NCI-H69 (cell line): ENCODE results near the gene STAB1.
A peak's percentile ranks its signal among the peaks of the same experiment; 100 is the strongest.
"Not testable (repeated sequence)": the region's sequence is repeated elsewhere in the genome, so short reads cannot be mapped to it uniquely, and the experiment has no call there.

Experiments used
- DNase-seq: peaks from one replicate; lab custom pipeline; 2025; lab: John Stamatoyannopoulos, UW

Gene STAB1

DNA sequence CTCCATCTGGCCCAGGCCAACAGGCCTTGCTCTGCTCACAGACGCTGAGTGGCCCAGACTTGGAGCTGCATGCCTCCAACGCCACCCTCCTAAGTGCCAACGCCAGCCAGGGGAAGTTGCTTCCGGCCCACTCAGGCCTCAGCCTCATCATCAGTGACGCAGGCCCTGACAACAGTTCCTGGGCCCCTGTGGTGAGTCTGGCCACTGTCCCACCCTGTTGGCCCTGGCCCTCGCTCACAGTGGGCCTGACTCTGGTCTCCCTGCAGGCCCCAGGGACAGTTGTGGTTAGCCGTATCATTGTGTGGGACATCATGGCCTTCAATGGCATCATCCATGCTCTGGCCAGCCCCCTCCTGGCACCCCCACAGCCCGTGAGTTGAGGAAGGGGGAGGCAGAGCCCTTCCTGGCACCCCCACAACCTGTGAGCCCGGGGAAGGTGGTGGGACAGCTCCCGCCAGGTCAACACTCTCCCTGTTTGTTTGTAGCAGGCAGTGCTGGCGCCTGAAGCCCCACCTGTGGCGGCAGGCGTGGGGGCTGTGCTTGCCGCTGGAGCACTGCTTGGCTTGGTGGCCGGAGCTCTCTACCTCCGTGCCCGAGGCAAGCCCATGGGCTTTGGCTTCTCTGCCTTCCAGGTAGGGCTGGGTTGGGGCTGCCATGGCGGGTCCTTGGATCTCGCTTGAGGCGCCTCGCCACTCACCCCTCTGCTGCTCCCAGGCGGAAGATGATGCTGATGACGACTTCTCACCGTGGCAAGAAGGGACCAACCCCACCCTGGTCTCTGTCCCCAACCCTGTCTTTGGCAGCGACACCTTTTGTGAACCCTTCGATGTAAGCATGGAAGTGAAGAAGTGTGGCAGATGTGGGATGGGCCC, 28.5 kb downstream of the STAB1 start:
- DNase-seq = no peak

GRCh38 chr3:52524258-52524751, 29.2 kb downstream of the STAB1 start:
- DNase-seq = no peak

GRCh38 chr3:52524752-52525679, 29.9 kb downstream of the STAB1 start:
- peak; percentile 5 for DNase-seq

DNA sequence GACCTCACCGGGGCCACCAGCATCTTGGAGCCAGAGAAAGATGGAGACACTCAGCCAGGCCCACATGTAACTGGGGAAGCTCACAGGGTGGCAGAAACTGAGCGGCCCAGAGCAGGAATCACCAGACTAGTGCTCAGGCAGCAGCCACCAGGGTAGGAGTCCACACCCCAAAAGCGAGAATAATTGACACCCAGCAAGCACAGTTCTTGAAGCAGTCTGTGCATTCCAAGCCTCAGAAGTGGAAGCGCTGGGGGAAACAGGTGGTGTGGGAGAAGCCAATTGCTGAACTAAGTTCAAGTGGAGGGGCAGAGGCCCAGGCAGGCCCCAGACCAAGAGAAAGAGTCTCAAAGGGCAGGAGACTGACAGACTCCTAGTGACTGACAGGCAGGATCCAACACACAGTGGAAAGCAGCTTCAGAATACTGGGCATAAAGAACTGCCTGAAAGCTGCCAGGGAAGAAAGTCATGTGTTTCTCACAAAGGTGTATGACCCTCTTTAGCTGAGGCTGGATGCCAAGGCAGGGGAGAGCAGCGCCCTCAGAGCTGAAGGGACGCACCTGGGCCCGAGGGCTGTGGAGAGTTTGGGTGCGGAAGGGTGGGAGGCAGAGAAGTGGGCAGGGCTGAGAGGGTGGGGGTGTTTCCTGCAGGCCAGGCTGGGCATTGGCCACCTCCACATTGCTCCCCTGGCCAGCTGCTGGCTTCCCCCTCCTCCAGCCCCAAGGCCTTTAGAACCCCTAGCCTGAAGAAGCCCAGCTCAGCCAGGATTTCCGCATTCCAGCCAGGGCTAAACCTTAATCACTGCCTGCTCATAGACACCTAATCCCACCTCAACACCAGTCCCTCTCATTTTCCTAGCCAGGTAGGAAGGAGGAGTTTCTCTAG, 30.8 kb downstream of the STAB1 start:
- DNase-seq = no peak

GRCh38 chr3:52526671-52527038, 31.5 kb downstream of the STAB1 start:
- not testable (repeated sequence) for DNase-seq

GRCh38 chr3:52527039-52527731, 32.0 kb downstream of the STAB1 start:
- DNase-seq = no peak

DNA sequence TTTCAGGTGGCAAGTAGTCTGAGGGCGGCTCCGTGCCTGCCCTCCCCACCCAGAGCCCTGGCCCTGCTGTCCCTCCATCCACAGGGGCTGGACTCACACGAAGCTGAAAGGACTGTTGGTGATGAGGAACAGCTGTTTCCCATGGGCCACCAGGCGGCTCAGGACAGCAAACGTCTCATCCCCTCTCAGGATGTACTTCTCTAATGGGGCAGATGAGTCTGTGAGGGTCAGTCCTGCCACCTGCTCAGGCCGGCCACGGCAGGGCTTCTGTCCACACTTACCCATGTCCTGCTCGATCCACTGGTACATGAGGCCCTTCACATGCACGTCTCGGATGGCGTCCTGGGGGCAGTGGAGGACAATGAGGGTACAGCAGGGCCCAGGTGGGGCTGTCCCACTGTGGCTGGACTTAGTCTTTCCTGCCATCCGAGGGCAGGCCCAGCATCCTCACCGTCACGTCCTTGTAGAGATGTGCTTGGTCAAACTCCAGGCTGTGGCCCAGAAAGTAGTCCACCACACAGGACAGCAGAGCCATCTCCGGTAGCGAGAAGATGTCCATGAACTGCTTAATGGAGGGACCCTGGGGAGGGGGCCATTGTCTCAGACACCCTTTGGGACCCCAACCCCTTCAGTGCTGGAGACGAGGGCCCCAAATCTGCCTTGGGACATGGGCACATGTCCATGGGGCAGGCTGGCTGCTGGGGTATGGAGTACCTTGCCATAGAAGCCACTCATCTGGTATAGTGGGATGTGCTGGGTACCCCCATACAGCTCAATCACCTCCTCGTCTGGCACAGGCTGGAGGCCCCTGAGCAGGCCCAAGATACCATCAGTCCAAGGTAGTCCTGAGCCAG, 32.8 kb downstream of the STAB1 start:
- DNase-seq = no peak

DNA sequence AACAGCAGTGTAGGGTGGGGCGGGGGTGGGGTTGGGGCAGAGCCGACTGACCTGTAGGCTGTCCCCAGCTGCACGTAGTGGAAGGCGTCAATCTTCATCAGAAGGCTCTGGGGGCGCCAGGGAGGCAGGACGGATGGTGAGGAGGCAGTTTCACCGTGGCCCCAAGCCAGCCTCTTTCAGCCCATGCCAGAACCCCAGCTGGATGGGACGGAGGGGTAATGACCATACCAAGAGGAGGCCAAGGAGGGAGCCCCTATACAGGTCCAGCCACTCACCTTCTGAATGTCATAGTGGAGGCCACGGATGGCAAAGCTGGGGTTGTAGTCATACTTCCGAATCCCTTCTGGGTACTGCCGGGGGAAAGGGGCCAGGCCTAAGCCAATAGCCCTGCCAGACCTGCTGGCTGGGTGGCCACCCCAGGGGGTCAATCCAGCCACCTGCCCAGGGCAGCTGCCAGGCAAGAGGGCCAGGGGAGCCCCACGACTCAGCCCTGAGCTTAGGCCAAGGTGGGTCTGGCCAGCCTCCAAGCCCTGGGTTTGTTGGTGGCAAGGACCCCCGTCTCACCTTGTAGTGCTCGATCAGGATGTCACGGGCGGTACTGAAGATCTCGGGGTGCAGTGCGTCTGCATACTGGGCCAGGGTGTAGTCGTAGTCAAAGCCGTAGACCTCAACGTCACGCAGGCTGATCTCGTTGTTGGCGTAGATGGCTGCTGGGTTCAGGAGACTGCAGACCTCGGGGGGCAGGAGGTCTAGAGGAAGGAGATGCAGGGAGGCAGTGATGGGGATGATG, 33.6 kb downstream of the STAB1 start:
- DNase-seq = no peak

DNA sequence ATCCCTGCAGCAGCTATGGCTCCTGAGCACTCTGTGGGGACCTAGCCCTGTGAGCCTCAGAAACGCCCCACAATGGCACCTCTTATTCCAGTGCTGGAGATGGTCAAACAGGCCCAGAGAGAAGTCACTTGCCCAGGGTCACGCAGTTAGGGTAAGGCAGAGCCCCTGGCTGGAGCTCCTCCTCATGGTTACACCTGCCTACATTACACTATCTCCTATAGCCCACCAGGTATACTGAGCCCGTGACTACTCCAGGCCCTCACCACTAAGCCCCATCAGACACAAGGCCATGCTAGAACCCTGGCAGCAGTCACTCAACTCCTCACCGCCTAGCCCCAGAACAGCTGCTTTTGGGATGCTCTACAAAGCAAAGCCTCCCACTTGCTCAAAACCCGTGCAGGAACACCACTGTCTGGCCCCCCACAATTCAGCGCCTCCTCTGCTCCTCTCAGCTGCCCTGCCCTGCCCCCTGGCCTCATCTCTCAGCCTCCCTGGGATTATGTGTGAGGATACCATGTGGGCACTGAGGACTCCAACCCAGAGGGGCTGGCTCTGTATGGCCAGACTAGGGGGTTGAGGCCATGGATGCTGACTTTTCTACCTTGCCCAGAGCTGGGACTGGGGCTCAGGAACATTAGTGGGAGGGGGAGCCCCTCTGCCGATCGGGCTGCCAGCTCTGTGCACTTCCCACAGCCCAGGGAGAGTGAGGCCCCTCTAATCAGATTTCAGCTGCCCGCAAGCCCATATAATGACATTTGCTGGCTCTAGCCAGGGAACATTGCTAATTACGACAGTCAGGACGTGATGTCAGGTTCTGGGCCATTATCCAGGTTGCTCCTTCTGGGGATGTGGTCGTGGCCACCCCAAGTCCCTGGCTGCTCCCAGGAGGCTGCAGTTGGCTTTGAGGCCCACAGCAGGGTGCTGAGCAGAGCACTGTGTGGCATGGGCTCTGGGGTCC, 34.5 kb downstream of the STAB1 start:
- DNase-seq = no peak

DNA sequence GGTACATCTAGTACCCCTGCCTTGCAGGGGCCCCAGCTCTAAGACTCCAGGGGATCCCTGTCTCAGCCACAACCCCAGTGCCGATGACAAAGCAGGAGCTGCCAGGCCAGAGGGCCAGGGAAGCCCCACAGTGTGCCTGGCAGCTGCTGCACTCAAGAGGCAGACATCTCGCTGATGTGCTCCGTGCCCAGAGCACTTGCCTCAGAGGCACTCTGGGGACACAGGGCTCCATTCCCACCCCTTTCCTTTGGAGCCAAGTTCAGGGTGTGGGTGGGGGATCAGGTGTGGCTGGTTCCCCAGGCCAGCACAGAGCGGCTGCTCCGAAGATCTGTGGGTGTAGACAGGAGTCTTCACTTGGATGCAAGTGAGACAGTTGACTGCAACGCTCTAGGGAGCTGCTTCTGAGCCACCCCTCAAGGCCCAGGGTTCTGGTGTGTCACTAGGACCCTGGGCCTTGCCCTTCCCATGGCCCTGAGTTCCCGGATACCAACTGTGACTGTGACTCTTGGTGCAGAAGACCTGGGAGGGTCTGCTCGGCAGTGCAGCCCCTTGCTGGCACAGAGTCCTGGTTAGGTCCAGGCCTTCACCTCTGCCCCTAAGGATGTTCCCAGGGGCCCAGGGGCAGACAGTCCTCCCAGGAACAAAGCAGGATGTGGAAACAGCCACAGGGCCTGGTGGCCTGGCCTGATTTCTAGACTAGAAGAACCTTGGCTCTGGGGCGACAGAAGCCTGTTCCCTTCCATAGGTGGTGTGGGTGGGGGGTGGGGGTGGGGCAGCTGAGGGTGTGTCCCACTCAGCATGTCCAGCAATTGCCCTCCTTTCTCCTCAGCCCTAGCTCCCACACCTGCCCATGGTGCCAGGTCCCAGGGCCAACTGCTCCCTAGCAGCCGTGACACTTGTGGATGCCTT, 36.0 kb downstream of the STAB1 start:
- DNase-seq = peak; percentile 6

- DNase-seq = no peak
Observed at GRCh38 chr3:52531860-52532516, 36.9 kb downstream of the STAB1 start.

DNA sequence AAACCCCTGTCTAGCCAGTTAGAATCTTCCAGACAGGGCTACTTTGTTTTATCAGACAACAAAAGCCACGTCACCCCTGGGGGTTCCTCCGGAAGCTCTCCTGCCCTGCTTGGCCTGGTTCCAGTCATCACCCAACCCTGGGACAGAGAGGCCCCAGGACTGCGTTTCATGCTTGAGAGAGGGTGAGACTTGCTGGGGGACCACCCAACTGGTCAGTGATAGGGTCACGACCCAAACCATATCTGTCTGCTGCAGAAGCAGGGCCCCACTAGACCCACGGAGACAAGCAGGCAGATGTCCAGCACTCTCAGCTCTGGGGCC, 37.3 kb downstream of the STAB1 start:
- DNase-seq = peak; percentile 34

DNA sequence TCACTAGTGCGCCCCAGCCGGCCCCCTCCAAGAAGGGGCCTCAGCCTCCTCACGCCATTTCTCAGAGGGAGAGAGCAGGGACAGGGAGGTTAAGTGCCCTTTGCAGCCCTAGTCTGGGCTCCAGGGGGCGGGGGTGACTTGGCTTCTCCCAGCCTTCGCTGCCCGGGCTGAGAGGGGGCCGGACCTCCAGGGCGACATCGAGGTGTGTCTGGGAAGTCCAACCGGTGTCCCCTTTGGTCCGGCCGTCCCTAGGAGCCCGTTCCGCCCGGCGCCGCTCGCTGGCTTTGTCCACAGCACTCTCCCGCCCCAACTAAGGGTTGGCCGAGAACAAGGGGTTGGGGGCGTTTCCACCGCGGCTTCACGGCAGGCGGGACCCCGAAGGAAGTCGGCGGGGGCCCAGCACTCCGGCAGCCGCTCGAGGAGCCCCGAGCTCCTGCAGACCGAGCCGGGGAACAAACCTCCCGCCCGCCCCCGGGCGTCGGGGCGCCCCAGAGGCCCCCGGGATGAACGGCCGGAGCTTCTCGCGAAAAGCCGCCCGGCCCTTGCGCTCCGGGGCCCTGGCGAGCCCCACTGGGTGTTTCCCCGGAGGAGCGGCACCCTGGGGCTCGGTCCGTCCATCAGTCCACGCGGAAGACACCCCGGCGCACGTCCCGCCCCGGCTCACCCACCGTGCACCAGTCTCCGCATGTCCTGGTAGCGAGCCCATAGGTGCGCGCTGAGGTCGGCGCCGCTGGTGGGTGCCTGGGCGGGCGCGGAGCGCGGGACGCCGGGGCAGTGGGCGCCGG, 37.9 kb downstream of the STAB1 start:
- DNase-seq = peak; percentile 47

DNA sequence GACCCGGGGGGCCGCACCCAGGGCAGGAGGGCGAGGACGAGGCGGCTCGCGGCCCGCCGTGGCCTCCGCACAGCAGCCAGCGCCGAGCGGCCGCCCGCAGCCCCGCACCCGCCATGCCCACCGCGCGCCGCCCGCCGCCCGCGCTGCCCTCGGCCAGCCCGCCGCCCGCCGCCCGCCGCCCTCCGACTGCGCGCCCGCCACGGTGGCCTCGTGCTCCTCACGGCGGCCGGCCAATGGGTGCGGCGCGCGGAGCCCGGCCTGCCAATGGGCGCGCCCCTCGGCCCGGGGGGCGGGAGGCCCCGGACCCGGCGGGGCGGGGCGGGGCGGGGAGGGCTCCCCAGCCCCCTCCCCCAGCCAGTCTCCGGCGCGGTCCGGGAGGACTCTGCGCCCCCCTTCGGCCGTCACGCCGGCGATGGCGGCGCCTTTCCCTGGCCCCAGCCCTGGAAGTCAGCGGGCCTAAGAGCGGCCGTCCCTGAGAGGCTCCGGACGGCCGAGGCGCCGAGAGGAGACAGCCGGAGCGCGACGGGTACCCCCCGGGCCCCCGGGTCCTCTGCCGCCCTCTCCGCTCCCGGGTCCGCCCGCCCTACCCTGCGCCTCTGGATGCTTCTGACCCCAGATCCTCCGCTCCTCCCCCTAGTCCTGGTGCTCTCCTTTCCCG, 38.6 kb downstream of the STAB1 start, which contains the start of gene NT5DC2:
Gene NT5DC2, minus strand, starts transcription at position 235 of the 658 bp plus-strand sequence. Its CDS starts 120 bp downstream, at position 115.
- DNase-seq = peak; percentile 92
